Measurements from ENCODE around the gene GSTM5.
"Not testable (repeated sequence)": the region's sequence is repeated elsewhere in the genome, so short reads cannot be mapped to it uniquely, and the experiment has no call there.

Gene GSTM5

GRCh38 chr1:109732390-109732881 is 20.4 kb downstream of the GSTM5 start:
- DNase-seq, result no peak

- no peak for DNase-seq
Measured at GRCh38 chr1:109733236-109733870, 21.3 kb downstream of the GSTM5 start.

GRCh38 chr1:109739738-109740614 is 27.9 kb downstream of the GSTM5 start:
- DNase-seq, result peak; percentile 48 to 53

GRCh38 chr1:109740615-109741373 is 28.7 kb downstream of the GSTM5 start, which contains the start of gene GSTM3:
Gene GSTM3 (minus strand): TSS chr1:109741038. CDS start chr1:109740287, 751 bp downstream.
- DNase-seq, result no peak

DNA sequence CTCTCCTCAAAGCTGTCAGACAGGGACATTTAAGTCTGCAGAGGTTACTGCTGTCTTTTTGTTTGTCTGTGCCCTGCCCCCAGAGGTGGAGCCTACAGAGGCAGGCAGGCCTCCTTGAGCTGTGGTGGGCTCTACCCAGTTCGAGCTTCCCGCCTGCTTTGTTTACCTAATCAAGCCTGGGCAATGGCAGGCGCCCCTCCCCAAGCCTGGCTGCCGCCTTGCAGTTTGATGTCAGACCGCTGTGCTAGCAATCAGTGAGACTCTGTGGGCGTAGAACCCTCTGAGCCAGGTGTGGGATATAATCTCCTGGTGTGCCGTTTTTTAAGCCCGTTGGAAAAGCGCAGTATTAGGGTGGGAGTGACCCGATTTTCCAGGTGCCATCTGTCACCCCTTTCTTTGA is 36.3 kb downstream of the GSTM5 start:
- not testable (repeated sequence) for DNase-seq

GRCh38 chr1:109749221-109749620 is 37.2 kb downstream of the GSTM5 start:
- DNase-seq, result no peak

GRCh38 chr1:109750241-109750882 is 38.3 kb downstream of the GSTM5 start:
- no peak for DNase-seq

GRCh38 chr1:109750920-109751319 is 38.9 kb downstream of the GSTM5 start:
- DNase-seq, result no peak

DNA sequence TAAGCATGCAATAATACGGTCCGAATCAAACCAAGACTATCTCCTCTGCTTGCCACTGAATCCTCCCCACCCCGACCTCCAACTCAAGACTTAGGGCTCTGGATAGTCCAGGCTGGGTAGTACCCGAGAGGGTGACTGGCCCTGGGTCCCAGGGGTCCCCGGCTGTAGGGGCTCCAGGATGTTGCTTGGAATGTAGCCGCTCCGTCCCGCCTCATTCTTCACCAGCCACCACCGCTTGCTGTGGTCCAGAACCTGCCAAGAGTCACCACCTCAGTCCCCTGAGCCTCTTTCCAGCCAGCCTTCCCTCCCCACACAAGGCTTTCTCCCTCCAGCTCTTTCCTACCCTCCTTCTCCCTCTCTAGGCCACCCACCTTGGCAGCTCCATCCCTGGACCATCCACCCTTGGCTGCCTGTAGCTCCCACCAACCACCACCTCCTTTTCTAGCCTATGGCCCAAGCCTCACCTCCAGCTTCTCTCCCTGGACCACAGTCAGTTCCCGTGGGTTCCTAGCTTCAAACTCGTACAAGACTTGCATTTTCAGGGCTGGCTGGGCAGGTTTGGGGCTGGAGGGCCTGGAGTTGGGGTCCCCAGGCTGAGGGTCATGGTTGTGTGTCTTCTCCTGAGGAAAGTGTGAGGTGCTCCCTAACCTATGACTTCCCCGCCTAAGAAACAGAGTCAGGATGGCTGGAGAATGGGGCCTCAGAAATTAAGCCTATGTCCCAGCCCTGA is 39.6 kb downstream of the GSTM5 start:
- no peak for DNase-seq

DNA sequence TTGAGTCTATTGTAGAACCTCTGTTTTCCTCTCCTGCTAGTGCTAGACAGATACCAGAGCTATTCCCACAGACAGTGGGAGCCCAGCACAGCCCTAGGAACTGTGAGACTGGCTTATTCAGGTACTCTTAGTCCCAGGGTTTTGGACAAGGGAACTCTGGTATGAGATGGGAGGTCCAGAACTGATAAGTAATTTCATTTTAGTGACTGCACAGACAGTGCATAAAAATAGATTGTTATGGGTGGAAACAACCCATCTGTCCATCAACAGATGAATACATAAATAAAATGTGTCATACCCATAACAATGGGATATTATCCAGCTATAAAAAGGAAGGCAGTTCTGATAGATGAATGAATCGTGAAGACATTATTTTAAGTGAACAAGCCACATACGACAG is 42.7 kb downstream of the GSTM5 start:
- DNase-seq, result no peak

GRCh38 chr1:109756325-109756724 is 44.3 kb downstream of the GSTM5 start:
- not testable (repeated sequence) for DNase-seq

DNA sequence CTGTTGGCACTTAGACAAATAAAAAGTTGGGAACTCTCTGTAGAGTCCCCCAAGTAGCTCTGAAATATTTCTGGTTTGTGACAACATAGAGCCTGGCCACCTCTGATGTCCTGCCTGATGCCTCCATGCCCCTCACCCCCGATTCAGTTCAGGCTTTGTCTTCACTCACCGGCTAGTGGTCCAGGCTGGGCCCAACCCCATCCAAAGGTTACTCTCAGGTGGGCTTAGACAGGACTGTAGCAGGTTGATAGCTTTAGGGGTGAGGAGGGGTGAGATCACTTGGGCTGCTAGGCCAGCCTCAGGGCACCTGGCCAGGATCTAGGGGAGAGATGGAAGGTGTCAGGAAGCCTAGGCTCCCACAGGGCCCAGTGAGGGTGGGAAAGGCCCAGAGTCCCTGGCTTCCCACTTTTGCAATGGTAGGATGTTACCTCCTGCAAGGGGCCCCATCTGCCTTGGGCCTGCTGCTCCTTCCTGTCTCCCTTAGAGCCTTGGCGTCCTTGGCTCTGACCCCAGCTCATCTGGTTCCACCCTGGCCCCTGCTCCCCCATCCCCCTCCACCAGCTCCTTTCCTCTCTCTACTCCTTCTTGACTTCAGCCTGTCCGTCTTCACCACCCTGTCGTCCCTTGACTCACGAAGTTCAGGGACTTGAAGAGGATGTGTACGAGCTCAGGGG is 44.9 kb downstream of the GSTM5 start:
- no peak for DNase-seq

DNA sequence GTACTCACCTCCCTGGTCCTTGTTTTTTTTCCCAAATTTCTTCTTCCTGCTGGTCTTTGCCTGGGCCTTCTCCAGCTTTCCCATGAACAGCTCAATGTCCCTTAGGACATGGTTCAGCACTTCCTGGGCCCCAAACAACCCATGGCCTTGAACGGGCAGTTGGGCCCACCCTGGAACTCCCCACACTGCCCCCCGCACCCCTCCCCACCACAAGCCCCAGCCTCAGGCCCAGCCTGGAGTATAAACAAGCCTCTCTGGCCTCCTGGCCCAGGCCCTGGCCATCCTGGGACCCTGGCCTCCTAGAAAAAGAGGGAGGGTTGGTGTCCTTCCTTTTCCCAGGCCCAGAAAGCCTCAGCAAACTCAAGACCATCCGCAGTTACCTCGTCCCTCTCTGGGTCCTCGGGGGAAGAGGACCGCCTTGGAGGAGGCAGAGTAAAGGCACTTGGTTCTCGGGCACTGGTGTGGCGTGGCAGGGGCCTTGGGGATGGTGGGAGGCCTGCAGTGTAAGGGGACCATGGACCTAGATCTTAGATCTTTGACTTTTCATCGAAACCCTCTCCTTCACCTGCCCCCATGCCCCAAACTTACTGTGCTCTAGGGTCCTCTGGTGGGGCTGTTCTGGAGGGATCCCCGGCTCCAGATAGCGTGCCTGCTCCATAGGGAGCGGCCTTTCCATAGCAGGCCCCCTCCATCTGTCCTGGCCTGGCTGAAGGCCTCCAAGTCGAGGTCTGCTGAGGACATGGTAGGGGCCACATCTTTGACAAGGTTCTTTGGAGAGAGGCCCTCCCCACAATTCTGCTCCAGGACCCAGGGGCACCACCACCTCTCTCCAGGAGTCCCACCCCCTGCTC is 46.1 kb downstream of the GSTM5 start:
- DNase-seq, result no peak

GRCh38 chr1:109759513-109760334 is 47.7 kb downstream of the GSTM5 start:
- no peak for DNase-seq

DNA sequence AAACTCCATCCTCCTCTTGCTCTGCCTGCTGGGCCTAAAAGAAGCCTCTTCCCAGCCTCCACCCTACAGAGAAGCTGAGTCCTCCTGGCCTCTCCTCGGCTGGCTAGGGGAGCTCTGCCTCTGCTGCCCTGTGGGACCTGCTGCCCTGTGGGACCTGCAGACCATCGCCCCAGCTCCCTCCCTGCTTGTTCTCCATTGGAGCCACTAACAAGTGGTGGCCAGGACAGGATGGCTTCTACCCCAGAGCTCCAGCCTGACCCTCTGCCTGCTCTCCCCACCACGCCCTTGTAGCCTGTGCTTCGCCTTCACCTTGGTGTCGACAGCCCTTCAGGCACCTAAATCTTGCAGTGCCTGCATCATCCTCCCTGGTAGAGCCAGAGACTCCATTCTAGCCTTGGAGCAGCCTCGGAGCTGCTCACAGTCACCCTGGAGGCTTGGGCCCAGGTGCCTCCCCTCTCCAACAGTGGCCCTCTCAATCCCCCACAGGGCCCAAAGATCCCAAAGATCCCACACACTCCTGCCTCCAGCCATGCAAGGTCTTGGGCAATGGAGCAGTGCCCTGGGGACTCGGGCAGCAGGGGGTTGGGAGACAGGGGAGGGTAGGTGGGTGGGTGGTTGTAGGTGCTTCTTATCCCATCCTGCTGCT is 48.7 kb downstream of the GSTM5 start:
- no peak for DNase-seq

DNA sequence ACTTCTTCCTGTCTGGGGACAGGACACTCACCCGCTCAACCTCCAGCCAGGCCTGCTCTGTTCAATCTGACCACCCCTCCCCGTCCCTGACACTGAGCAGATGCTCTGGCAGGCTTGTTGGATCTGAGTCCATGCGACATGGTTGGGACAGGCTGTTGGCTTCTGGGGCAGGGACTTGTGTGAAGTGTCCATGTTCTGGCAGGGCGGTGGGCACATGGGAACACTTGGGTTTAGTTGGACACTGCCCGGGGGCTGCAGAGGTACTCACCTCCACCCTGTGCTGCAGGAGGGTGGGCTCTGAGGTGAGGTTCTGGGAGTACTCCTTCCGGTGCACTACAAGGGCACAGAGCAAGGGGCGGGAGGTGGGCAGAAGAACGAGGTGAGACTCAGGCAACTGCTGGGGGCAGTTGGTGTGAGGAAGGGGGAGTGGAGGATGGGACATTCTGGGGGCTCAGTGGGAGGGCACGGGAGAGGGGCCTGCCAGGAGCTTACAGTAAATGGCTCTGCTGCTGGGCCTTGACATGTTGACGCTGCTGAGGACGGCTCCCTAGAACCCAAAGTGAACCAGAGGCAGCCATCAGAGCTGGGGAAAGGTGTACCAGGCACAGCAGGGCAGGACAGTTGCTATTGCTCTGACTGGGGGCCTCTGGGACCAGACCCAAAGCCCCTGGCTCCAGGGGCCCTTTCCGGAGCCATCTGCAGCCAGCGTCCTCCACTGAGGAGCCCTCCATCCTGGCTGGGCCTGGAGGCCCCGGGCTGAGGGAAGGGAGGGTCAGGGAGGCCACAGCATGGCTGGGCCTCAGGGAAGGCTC is 49.4 kb downstream of the GSTM5 start:
- DNase-seq, result no peak

DNA sequence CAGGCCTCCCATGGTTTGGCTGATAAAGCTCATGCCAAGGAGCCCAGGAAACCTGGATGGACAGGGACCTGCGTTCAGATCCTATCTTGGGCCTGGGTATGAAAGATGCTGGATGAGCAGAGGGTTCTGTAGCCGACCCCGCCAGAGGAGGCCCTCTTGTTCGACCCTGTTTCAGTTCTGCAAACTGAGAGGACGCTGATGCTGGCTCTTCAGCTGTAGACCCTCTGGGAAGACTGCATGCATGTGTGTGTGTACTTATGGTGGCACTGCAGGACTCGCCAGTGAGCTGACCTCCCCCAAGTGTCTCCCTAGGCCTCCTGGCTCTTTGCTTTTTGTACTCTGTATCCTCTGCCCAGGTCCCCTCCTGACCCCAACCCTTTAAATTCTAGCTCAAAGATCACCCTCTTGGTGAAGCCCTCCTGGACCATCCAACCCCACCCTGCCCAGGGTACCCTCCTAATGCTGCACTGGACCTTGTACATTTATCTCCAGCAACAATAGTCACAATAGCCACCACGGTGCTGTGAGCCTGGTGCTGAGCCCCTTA is 50.1 kb downstream of the GSTM5 start:
- no peak for DNase-seq

All from bone marrow (tissue), 2 donors.